Measurements from ENCODE around the gene PRRG3. TPM values are rescaled to one million over a fixed set of nuclear protein-coding genes. Genes with fewer than 3 reads are reported as not detected.

Gene PRRG3
- total and polyA plus RNA-seq, 9 of the 15 experiments (the other 6 are each of a cell fraction or from before 2014, with no cell fraction given) = not detected

DNA sequence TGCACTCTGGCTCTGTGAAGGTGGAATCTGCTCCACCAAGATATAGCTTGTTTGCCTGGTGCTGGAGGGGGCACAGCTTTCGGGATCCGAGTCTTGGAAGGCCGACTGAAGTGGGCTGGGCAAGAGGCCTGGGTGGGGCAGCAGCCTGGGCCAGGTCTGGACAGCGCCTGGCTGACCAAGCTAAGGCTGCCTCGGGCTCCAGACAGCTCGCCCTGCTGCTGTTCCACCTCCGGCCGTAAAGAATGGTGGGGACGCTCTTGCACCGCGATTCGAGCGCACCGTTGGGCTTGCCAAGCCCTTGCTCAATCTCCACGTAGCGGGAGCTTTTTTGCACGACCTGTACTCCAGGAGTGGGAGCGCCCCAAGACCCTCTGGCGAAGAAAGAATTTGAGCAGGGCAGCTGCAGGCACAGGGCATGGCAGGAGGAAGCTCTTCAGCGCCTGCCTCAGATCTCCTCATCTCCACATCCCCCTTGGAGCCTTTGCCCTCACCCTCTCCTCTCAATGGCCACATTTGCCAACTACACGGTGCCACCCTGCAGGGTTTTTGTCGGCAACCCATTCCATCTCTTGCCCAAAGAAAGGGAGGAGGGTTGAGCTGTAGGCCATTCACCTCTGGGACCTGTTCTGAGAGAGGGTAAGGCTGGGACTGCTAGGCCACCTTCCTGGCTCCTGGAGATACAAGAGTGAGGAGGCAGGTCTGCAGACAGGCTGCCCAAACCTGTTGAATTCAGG, 58.2 kb downstream of the PRRG3 start (continued):
- TF ChIP-seq, protein P1, sequence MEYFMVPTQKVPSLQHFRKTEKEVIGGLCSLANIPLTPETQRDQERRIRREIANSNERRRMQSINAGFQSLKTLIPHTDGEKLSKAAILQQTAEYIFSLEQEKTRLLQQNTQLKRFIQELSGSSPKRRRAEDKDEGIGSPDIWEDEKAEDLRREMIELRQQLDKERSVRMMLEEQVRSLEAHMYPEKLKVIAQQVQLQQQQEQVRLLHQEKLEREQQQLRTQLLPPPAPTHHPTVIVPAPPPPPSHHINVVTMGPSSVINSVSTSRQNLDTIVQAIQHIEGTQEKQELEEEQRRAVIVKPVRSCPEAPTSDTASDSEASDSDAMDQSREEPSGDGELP (CRISPR knock-in tag; IDR thresholded peaks at IDR 0.05; ENCODE audit: borderline replicate concordance) = peak; percentile 30; the same call in 1 of the 2 replicates

DNA sequence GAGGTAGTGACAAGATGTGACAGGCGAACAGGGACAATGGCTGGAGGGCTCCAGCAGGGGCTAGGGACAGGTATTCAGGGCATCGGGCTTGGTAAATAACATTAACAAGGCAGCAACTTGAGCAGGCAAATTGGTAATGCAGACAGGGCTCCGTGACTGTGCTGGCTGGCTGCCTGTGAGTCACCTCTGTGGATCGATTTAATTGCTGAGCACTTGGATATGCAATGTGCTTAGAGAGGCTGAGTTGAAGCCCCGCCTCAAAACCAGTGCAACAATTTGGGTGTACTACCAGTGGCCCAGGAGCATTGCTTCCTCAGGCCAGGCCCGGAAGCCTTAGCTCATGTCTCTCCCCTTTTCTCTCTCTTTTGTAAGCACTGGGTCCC, 58.8 kb downstream of the PRRG3 start:
- peaks cover 0 to 1% of the 10 kb centered on the region in 2 experiments; a peak in 1 of 5 replicates for H3K27me3 ChIP-seq (ENCODE audit: control insufficient read depth in 2 of 2, insufficient read depth in 2 of 2, low read length in 2 of 2)
- no peaks in the 10 kb centered on the region for H3K79me2 ChIP-seq (ENCODE audit: control insufficient read depth, insufficient read depth, low read length)
- in situ Hi-C loops (cut with MboI) = loop anchor here (5.0 kb wide), 2 partner anchors 888 to 1068 kb away; no protein-coding TSS in a partner anchor
- H3K4me1 ChIP-seq (replicated peaks in 1 of 2; ENCODE audit: control insufficient read depth in 2 of 2, insufficient read depth in 2 of 2, low read length in 2 of 2) = peaks cover 0 to 6% of the 10 kb centered on the region in 2 experiments; a peak in 2 of 5 replicates
- ATAC-seq (no peak), FAIRE-seq (no peak), DNase-seq (ENCODE audit: extremely low read depth in 1 of 4, low spot score in 3 of 4) (no peak)
- 27% methylated on average over 4 of the region's 6 CpGs for WGBS (ENCODE audit: insufficient coverage, low coverage, missing lambda C conversion rate)
- no peaks in the 10 kb centered on the region for H3K9me1 ChIP-seq (ENCODE audit: control insufficient read depth, insufficient read depth, low read length)
- H3K4me2 ChIP-seq (ENCODE audit: insufficient read depth, low read length) = no peak overlapping the region
- H2AFZ ChIP-seq (ENCODE audit: low read depth, low read length) = no peak overlapping the region
- no peaks in the 10 kb centered on the region for H3K9me3 ChIP-seq (replicated peaks; ENCODE audit: control insufficient read depth, insufficient read depth, low read depth, low read length)
- CTCF ChIA-PET (ENCODE audit: low intra/inter-chr PET ratio) = interaction anchor here (1.9 kb wide), 1 partner anchor 881 kb away, joined by 9 read pairs; no protein-coding TSS in a partner anchor
- no peak overlapping the region for H3K9ac ChIP-seq (ENCODE audit: insufficient read depth in 1 of 2, low read depth in 2 of 2, low read length in 2 of 2)
- intact Hi-C loops (cut with micrococcal nuclease) = no loop called here
- POLR2A ChIA-PET = no interaction called here
- no peaks in the 10 kb centered on the region for H4K20me1 ChIP-seq (replicated peaks; ENCODE audit: control insufficient read depth, insufficient read depth, low read length)
- H3K36me3 ChIP-seq (ENCODE audit: control insufficient read depth, insufficient read depth, low read length) = no peaks in the 10 kb centered on the region
- no peak overlapping the region for H3K27ac ChIP-seq (ENCODE audit: extremely low read depth, low read depth, low read length)
- no TSS peak for BruUV-seq (replicated peaks)
- no peak overlapping the region for H3K4me3 ChIP-seq
- TF ChIP-seq ZNF184 (CRISPR knock-in tag; IDR thresholded peaks at IDR 0.05) (no peak), FOXA1 (IDR thresholded peaks at IDR 0.05; ENCODE audit: borderline replicate concordance) (no peak), DPF2 (IDR thresholded peaks at IDR 0.05) (no peak), POLR2B (IDR thresholded peaks at IDR 0.05; ENCODE audit: low read depth, partially characterized antibody) (no peak), RBFOX2 (IDR thresholded peaks at IDR 0.05; ENCODE audit: low read depth, low read length) (no peak), ZKSCAN8 (CRISPR knock-in tag; IDR thresholded peaks at IDR 0.05) (no peak), GABPA (tag; conservative IDR thresholded peaks at IDR 0.05; ENCODE audit: low read depth) (no peak), ZNF436 (CRISPR knock-in tag; IDR thresholded peaks at IDR 0.05) (no peak), MAZ (CRISPR knock-in tag; conservative IDR thresholded peaks at IDR 0.05 in 1 of 2, IDR thresholded peaks at IDR 0.05 in 1 of 2) (no peak), ZNF165 (CRISPR knock-in tag; IDR thresholded peaks at IDR 0.05; ENCODE audit: borderline replicate concordance) (no peak), PTRF (tag; IDR thresholded peaks at IDR 0.05) (no peak), ZNF695 (CRISPR knock-in tag; IDR thresholded peaks at IDR 0.05) (no peak), POLR3G (IDR thresholded peaks at IDR 0.05; ENCODE audit: extremely low read depth, insufficient read length, insufficient replicate concordance) (no peak), ARHGAP35 (IDR thresholded peaks at IDR 0.05; ENCODE audit: partially characterized antibody) (no peak)
- TF ChIP-seq, protein P2, sequence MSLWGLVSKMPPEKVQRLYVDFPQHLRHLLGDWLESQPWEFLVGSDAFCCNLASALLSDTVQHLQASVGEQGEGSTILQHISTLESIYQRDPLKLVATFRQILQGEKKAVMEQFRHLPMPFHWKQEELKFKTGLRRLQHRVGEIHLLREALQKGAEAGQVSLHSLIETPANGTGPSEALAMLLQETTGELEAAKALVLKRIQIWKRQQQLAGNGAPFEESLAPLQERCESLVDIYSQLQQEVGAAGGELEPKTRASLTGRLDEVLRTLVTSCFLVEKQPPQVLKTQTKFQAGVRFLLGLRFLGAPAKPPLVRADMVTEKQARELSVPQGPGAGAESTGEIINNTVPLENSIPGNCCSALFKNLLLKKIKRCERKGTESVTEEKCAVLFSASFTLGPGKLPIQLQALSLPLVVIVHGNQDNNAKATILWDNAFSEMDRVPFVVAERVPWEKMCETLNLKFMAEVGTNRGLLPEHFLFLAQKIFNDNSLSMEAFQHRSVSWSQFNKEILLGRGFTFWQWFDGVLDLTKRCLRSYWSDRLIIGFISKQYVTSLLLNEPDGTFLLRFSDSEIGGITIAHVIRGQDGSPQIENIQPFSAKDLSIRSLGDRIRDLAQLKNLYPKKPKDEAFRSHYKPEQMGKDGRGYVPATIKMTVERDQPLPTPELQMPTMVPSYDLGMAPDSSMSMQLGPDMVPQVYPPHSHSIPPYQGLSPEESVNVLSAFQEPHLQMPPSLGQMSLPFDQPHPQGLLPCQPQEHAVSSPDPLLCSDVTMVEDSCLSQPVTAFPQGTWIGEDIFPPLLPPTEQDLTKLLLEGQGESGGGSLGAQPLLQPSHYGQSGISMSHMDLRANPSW (CRISPR knock-in tag; IDR thresholded peaks at IDR 0.05) = no peak
- TF ChIP-seq, protein P3, sequence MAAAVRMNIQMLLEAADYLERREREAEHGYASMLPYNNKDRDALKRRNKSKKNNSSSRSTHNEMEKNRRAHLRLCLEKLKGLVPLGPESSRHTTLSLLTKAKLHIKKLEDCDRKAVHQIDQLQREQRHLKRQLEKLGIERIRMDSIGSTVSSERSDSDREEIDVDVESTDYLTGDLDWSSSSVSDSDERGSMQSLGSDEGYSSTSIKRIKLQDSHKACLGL (CRISPR knock-in tag; IDR thresholded peaks at IDR 0.05; ENCODE audit: borderline replicate concordance, poor library complexity, severe bottlenecking) = no peak

Data from K562 (cell line).